GM21390 (cell line): ENCODE measurements around the gene PGR.

Source experiments
- ATAC-seq: cut with Tn5 transposase; IDR thresholded peaks from one replicate; pipeline ENCODE4 v1.9.1; 2021; ENCODE audit not compliant: unreplicated experiment

The PGR gene

GRCh38 chr11:101129203-101129943 lies at the start of gene PGR:
PGR (minus strand) TSS chr11:101129813; CDS start chr11:101129070, 743 bp downstream.
- ATAC-seq = no peak

- no peak for ATAC-seq
Measured at GRCh38 chr11:101176381-101176780, 46.8 kb upstream of the PGR start.

GRCh38 chr11:101169944-101170343 lies 40.3 kb upstream of the PGR start:
- no peak for ATAC-seq

- no peak for ATAC-seq
Measured at GRCh38 chr11:101166038-101166437, 36.4 kb upstream of the PGR start.

GRCh38 chr11:101158119-101158518 lies 28.5 kb upstream of the PGR start:
- ATAC-seq = no peak

- ATAC-seq = no peak
Measured at GRCh38 chr11:101138245-101138930, 8.8 kb upstream of the PGR start.

- ATAC-seq = no peak
Measured at GRCh38 chr11:101133190-101133589, 3.6 kb upstream of the PGR start.

GRCh38 chr11:101128571-101129202 lies 926 bp downstream of the PGR start:
- ATAC-seq = no peak

- no peak for ATAC-seq
Measured at GRCh38 chr11:101127699-101128570, 1.7 kb downstream of the PGR start.

- ATAC-seq = no peak
Measured at GRCh38 chr11:101127197-101127698, 2.4 kb downstream of the PGR start.

- no peak for ATAC-seq
Measured at GRCh38 chr11:101126551-101127196, 2.9 kb downstream of the PGR start.

- ATAC-seq = no peak
Measured at GRCh38 chr11:101115671-101116160, 13.9 kb downstream of the PGR start.

- ATAC-seq = no peak
Measured at GRCh38 chr11:101113540-101113939, 16.1 kb downstream of the PGR start.

- ATAC-seq = no peak
Measured at GRCh38 chr11:101104716-101105115, 24.9 kb downstream of the PGR start.

GRCh38 chr11:101103433-101103832 lies 26.2 kb downstream of the PGR start:
- ATAC-seq = no peak

GRCh38 chr11:101100601-101101000 lies 29.0 kb downstream of the PGR start:
- no peak for ATAC-seq

GRCh38 chr11:101096036-101096704 lies 33.4 kb downstream of the PGR start:
- no peak for ATAC-seq

- no peak for ATAC-seq
Measured at GRCh38 chr11:101091781-101092180, 37.8 kb downstream of the PGR start.

GRCh38 chr11:101090679-101091270 lies 38.8 kb downstream of the PGR start:
- ATAC-seq = no peak
